Measurements from ENCODE around the gene PCBP3.
"Not testable (repeated sequence)": the region's sequence is repeated elsewhere in the genome, so short reads cannot be mapped to it uniquely, and the experiment has no call there.

The PCBP3 gene

GRCh38 chr21:45844181-45844580 is 200.7 kb downstream of the PCBP3 start:
- no peak for DNase-seq (ENCODE audit: low read depth in 2 of 2)

- DNase-seq (ENCODE audit: low read depth in 2 of 2), result no peak
Measured at GRCh38 chr21:45845063-45845769, 201.7 kb downstream of the PCBP3 start.

- no peak for DNase-seq (ENCODE audit: low read depth in 2 of 2)
Measured at GRCh38 chr21:45845770-45846090, 202.2 kb downstream of the PCBP3 start.

- no peak for DNase-seq (ENCODE audit: low read depth in 2 of 2)
Measured at GRCh38 chr21:45846373-45847160, 203.0 kb downstream of the PCBP3 start.

- DNase-seq (ENCODE audit: low read depth in 2 of 2), result no peak
Measured at GRCh38 chr21:45847870-45848269, 204.3 kb downstream of the PCBP3 start.

- no peak for DNase-seq (ENCODE audit: low read depth in 2 of 2)
Measured at GRCh38 chr21:45848331-45848730, 204.8 kb downstream of the PCBP3 start.

GRCh38 chr21:45848805-45849204 is 205.3 kb downstream of the PCBP3 start:
- no peak for DNase-seq (ENCODE audit: low read depth in 2 of 2)

- DNase-seq (ENCODE audit: low read depth in 2 of 2), result no peak
Measured at GRCh38 chr21:45849651-45850050, 206.1 kb downstream of the PCBP3 start.

- no peak for DNase-seq (ENCODE audit: low read depth in 2 of 2)
Measured at GRCh38 chr21:45850181-45850580, 206.7 kb downstream of the PCBP3 start.

- DNase-seq (ENCODE audit: low read depth in 2 of 2), result not testable (repeated sequence)
Measured at GRCh38 chr21:45852386-45852785, 208.9 kb downstream of the PCBP3 start.

- no peak for DNase-seq (ENCODE audit: low read depth in 2 of 2)
Measured at GRCh38 chr21:45852886-45853400, 209.4 kb downstream of the PCBP3 start.

- DNase-seq (ENCODE audit: low read depth in 2 of 2), result no peak
Measured at GRCh38 chr21:45853703-45854342, 210.3 kb downstream of the PCBP3 start.

GRCh38 chr21:45854690-45855247 is 211.2 kb downstream of the PCBP3 start:
- DNase-seq (ENCODE audit: low read depth in 2 of 2), result no peak

- no peak for DNase-seq (ENCODE audit: low read depth in 2 of 2)
Measured at GRCh38 chr21:45855248-45855811, 211.8 kb downstream of the PCBP3 start.

- no peak for DNase-seq (ENCODE audit: low read depth in 2 of 2)
Measured at GRCh38 chr21:45856442-45856841, 212.9 kb downstream of the PCBP3 start.

GRCh38 chr21:45856906-45857305 is 213.4 kb downstream of the PCBP3 start:
- no peak for DNase-seq (ENCODE audit: low read depth in 2 of 2)

GRCh38 chr21:45857761-45858160 is 214.2 kb downstream of the PCBP3 start:
- no peak for DNase-seq (ENCODE audit: low read depth in 2 of 2)

GRCh38 chr21:45858180-45858579 is 214.7 kb downstream of the PCBP3 start:
- DNase-seq (ENCODE audit: low read depth in 2 of 2), result no peak

- DNase-seq (ENCODE audit: low read depth in 2 of 2), result no peak
Measured at GRCh38 chr21:45859041-45859761, 215.7 kb downstream of the PCBP3 start.

GRCh38 chr21:45859762-45860357 is 216.3 kb downstream of the PCBP3 start:
- no peak for DNase-seq (ENCODE audit: low read depth in 2 of 2)
